ENCODE measurements around the gene PCSK1N.

GRCh38 chrX:48786825-48787504 lies 48.4 kb downstream of the PCSK1N start:
- TF ChIP-seq TAF1 (IDR thresholded peaks at IDR 0.05; ENCODE audit: borderline replicate concordance, low read depth, low read length) (no peak), POLR2A (IDR thresholded peaks at IDR 0.05; ENCODE audit: low read depth, low read length) (no peak)

Measured in GM12892 (cell line).